DMS53 (cell line): ENCODE results near the gene OSBP2.

Experiments
- DNase-seq: peaks from one replicate; lab custom pipeline; 2025; lab: John Stamatoyannopoulos, UW

Gene OSBP2

DNA sequence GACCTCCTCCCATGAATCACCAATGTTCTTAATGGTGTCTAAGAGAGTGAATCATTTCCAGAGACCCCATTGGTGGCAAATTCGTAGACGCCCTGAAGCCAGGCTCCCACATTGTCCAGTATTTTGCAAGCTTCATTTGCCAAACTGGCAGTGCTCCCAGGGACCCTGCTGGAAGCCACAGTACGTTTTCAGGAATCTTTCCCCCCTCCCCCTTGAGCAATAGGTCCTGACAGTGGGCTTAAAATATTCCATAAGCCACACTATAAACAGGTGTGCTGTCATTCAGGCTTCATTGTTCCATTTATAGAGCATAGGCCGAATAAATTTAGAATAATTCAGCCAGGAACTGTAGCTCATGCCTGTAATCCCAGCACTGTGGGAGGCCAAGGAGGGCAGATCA is 148.6 kb downstream of the OSBP2 start:
- no peak for DNase-seq

DNA sequence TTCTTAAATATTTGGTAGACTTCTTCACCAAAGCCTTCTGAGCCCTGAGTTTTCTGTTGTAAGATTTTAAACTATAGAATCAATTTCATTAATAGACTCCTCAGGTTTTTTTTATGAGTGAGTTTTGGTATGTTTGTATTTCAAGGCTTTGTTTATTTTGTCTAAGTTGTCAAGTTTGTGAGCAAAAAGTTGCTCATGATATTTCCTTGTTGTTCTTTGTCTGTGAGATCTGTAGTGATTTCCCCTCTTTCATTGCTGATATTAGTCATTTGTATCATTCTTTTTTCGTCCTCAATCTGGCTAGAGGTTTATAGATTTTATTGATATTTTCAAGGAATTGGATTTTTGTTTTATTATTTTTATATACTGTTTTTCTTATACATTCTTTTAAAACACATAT is 152.9 kb downstream of the OSBP2 start:
- no peak for DNase-seq

DNA sequence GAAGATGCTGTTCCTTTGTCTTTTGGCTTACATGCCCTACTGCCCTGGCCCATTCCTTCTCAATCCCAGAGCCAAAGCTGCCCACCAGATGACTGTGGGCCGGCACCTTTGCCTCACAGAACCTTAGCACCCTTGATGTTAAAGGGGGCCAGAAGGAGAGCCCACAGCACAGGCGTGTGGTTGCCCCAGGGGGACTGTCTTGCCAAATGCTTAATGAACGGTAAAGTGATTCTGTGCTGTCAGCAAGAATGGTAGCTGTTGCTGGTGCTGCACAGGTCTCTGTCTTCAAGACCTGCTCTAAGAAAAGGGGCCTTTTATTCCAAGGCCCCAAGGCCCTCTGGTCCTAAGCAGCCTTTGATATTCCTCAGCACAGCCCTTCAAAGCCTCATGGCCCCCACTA is 160.6 kb downstream of the OSBP2 start:
- no peak for DNase-seq

DNA sequence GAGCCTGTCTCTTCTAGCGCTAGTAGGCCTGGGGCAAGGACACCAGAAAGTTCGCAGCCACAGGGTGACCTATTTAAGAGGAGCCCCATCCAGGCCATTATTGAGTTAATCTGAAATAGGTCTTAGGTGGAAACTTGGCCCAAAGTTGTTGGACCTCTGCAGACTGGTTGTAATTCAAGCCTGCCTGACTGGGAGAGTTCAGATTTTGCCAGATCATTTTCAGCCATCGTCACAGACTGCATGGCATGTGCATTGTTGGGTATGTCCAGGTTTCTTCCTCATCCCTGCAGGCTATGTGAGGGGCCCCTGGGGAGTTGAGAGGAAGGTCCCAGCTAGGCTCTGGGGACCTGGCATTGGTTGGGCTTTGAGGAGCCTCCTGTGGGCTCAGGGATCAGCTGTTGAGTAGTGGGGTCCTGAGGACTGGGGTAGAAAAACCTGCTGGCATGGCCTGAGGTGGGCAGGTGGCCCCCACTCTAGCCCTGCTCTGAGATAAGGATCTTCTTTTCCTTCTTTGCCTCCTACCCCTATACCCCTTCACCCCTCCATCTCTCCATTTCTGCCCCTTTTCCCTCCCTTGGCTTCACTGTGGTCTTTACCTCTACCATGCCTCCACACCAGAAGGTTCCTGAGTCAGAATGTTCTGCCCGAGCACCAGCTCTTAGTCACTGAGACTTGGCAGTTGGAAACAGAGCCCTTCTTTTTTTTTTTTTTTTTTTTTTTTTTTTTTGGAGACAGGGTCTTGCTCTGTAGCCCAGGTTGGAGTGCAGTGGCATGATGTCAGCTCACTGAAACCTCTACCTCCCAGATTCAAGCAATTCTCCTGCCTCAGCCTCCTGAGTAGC is 161.2 kb downstream of the OSBP2 start:
- DNase-seq: no peak

DNA sequence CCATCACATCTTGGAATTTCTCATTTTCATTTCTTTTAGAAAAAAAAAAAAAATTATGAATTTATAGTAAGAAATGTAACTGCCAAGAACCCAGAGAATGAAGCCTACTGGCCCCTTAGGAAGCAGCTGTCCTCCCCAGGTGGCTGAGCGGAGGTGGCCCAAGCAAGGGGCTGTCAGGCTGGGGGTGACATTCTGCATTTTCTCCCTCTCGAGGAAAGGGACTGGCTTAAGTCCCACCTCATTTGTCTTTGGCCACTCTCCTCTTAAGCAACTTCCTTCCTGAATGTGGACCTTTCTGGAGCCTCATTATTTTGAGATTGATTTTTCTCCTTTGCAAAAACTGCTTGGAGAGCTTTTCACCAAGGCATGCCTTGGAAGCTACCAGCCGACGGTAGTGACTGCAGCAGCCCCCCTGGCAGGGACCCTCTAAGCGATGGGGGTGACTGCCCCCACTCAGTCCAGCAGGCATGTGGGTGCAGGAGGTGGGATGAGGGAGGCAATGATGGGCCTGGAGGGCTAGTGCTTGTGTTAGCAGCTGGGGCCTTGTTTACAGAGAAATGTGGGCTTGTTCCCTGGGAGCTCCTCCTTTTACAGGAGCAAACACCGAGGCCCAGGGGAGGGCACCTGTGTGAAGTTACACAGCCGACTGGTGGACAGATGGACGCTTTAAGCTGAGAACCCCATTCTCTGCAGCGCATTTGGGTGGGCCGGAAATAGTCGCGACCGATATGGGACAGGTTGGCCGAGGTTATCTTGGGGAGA is 162.2 kb downstream of the OSBP2 start:
- no peak for DNase-seq

DNA sequence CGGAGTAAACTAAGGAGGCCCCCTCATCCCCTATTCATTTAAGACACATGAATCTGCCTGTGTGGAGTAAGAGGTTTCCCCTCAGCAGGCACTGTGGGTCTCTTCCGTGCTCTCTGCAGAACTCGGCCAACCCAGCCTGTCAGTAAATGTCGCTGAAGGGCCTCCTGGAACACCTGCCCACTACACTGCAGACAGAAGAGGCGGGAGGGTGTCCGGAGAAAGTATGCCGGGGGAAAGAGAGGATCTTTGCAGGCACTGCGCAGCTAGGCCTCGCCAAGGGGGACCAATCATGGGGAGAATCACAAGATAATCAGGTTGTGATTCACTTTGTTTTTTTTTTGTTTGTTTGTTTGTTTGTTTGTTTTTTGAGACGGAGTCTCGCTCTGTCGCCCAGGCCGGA is 163.1 kb downstream of the OSBP2 start:
- DNase-seq: no peak

DNA sequence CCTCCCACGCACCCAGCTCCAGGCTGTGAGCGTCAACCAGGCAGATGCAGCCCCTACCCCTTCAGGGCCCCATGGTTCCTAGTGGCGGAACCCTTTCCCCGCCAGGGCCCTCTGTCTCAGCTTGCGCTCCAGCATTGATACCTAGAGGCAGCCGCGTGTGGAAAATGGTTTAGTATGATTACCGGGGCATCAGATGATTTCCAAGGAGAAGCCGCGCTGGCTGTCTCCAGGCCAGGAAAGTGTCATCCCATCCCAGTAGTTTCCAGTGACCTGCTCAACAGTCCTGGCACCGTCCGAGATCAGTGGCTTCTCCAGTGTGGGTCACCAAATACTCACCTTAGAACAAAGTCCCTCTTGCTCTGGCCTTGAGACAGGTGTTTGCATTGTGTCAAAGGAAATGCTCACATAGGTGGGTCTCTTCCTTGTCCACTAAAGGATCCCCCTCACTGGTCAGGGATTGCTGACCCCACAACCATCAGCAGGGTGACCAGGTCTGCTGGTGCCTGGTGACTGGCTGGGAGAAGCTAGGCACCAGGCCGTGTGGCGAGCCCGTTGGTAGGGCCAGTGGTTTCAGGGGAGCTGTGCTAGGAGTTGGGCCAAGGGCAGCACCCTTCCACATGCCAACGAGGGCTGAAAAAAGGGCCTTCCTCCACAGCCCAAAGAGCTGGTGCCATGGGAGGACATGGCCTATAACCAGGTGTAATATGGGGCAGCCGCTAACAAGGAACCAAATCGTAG is 164.5 kb downstream of the OSBP2 start:
- no peak for DNase-seq

DNA sequence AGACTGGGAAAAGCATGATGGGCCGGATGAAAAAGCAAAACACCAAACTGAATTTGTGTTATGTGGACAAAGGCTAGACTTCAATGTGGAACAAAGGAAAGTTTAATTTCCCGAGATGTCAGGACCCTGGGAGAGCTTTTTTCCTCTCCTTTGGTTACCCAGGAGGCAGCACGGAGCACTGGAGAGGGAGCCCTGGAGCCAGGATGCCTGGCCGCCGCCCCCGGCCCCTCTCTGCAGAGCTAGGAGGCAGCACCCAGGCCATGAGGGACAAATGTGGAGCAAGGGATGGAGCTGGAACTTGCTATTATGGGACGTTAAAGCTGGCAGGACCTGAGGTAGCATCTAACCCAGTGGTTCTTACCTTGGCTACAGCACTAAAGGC is 165.0 kb downstream of the OSBP2 start:
- DNase-seq: no peak

DNA sequence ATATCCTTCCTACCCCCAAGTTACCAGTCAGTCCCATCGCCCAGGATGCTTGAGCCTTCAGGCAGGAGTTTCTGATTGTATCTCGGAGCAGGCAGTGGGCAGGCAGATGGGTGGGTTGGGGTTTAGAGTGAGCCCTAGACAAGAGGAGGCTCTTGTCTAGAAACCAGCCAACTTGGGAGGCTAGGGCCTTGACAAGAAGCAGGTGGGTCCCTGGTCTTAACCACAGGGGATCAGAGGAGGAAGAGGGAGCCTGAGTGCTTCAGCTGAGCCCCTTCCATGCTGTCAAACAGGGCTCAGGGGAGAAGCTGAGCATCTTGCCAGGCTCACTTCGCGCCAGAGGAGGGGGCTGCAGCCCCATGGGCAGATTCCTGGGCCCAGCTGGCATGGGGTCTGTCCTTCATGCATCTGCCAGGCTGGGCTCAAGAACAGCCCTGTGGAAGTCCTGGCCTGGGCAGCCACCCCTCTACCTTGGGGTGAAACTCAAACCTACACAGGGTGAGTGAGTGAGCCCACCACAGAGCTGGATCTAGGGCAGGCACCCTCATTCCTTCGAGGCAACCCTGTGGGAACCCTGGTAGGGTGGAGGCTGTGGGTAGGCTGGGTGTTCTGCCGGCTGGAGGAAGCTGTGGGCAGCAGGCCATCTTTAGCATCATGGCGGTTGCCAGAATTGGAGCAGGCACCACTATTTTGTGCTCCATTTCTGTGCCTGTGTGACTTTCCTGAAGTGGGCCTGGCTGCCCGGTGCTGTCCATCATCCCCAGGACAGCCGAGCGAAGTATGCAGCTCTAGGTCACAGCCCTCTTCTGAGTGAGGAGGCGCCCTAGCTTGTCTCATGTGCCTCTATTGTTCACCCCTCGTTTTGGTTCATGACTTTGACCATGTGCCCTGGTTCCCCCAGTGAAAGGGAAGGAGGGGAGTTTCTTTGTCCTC is 165.8 kb downstream of the OSBP2 start:
- no peak for DNase-seq

DNA sequence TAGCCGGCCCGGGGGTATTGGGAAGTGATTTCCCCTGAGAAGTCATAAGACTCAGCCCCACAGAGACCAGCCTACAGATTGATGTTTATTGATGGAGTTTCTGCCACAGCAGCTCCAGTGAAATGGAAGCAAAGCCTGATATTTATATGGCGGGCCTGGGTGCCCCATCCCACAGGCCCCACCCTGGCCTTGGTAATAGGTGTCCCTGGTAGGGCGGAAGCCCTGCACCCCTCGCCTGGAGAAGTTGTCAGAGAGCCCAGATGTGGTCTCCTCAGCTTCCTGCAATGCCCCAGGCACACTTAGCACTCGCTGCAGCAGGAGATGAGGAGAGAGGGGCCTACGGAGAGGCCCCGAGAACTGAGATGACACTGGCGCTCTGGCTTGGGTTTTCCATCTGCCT is 166.5 kb downstream of the OSBP2 start:
- no peak for DNase-seq

DNA sequence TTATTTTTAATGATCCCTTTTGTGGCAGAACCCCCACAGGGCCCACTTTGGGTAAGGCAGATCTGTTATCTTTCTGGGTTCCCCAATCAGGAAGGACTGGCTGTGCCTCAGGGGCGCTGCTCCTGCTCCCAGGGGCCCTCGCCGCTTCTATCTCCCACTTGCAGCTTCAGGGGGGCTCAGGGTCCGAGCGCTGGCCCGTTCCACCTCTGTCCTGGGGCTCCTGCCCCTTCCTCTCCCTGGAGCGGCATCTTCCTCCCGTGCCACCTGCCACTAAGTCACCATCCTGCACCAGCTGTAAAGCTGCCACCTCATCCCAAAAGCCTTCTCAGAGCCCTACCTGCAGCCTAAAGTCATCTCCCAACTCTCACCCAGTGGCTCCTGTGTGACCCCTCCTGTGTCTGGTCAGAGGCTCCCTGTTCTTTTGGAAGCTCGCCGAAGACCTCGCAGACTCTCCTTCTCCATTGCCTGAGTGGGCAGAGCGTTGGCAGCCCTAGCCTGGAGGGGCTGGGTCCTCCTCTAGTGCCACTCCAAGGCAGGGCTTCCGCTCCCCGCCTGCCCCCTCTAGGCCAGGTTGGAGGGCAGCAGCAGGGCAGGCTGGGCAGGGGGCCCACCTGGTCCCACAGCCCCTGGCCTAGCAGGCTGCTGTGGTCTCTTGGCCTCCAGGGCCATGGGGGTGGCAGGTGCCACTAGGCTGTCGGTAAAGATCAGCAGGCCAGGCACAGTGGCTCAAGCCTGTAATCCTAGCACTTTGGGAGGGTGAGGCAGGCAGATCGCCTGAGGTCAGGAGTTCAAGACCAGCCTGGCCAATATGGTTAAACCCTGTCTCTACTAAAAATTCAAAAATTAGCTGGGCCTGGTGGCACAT is 167.2 kb downstream of the OSBP2 start:
- no peak for DNase-seq

DNA sequence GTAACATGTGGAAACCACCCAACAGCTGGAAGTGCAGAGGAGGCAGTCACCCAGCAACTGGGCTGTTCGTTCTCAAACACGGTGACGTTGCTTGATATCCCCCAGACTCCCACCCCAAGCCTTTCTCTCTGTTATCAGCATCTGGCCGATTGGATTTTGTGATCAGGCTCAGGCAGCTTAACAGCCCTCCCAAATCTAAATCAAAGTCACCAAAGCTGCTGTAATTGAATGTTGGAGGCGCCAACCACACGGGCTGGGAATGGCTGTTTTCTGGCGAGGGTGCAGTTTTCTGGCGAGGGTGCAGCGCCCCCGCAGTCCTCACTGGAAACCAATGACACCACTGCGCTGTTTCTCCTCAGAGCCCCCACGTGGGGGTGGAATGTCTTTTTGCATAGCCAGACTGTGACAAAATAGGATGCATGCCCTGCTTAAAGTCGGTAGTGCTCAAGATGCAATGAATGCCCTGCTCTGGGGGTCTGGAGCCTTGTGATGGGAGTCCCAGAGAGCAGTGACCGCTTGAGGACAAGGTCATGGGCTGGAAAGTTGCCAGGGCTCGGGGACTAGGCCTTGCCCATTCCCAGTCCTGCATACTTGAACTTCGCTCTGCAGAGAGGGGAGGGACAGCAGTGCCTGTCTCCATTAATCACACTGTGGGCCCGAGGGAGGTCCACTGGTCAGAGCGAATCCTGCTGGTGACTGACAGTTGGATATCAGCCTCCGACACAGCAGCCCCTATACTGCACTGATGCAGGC is 168.6 kb downstream of the OSBP2 start:
- DNase-seq: no peak

DNA sequence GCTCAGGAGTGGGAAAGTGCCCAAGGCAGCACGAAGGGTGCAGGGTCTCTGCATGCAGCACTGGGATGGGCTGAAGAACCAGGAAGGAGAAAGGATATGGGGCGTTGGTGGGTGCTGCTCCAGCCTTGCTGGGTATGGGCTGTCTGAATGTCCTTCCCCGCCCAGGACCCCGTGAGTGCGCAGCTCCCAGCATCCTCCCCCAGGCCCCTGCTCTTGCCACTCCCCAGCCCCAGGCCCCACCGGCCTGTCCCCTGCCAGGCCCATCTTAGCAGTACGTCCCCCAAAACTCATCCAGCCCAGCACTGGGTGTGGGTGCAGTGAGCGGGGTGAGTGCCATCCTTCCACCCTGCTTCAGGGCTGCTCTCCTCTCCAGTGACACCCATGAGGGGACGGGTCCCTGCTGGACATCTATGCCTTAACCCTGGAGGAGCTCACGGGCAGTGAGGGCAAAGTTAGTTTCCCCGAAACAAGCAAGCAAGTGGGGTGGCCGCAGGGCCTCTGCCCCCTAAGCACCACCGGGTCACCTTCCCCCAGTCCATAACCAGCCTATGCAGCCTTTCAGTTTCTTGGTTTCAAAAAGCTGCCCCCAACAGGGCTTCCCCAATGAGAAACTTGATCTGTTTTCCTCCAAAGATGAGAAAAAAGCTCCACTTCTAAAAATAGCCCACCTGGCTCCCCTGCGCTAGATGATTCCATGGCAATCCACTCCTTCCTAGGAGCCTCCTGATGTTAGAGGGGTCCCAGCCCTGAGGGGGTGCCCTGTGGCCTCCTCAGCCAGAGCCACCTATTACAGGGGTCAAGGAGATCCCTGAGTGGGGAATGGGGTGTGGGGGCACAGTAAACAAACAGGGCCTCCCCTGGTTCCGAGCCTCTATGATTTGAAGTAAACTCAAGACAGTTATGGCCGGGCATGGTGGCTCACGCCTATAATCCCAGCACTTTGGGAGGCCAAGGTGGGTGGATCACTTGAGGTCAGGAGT is 170.1 kb downstream of the OSBP2 start:
- DNase-seq: no peak

DNA sequence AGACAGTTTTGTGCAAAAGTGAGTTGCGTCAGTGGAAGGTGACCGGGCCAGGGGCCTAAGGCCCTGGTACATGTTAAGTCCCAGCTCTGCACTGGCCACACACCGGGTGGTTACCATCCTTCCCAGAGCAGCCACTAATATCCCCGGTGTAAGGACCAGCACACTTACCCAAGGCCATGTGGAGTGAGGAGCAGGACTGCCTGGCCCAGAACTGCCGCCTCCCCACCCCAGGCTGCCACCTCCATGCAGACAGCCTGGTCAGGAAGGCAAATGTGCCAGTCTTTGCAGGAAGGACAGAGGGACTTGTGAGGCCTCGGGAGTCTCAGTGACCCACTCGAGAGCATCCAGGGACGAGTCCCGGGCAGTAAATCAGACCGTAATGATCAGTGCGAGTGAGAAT is 171.0 kb downstream of the OSBP2 start:
- no peak for DNase-seq

DNA sequence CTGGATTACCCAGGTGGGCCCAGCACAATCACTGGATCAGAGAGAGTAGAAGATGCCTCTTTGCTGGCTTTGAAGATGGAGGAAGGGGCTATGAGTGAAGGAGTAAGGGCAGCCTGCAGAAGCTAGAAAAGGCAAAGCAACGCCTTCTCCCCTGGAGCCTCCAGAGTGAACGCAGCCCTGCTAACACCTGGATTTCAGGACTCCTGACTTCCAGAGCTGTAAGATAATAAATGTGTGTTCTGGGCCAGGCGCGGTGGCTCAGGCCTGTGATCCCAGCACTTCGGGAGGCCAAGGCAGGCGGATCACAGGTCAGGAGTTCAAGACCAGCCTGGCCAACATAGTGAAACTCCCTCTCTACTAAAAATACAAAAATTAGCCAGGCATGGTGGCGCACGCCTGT is 171.5 kb downstream of the OSBP2 start:
- DNase-seq: no peak

DNA sequence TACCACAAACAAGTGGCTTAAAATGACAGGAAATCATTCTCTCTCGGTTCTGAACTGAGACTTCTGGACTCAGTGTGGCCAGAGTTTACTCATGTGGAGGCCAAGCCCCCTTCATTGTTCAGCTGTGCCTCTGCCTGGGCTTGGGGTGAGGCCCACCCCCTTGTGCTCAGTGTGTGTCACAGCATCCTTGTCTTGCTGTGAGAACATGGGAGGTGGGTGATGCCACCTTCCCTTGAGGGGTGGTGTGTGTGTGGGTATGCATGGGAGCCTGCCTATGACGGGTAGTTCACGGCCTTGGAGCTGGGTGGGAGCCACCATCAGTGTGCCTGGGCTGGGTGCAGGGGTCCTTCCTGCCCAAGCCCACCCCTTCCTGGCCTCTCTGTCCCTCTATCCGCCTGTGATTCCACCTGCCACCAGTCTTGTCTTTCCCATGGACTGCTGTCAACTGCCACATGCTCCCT is 172.2 kb downstream of the OSBP2 start:
- no peak for DNase-seq

DNA sequence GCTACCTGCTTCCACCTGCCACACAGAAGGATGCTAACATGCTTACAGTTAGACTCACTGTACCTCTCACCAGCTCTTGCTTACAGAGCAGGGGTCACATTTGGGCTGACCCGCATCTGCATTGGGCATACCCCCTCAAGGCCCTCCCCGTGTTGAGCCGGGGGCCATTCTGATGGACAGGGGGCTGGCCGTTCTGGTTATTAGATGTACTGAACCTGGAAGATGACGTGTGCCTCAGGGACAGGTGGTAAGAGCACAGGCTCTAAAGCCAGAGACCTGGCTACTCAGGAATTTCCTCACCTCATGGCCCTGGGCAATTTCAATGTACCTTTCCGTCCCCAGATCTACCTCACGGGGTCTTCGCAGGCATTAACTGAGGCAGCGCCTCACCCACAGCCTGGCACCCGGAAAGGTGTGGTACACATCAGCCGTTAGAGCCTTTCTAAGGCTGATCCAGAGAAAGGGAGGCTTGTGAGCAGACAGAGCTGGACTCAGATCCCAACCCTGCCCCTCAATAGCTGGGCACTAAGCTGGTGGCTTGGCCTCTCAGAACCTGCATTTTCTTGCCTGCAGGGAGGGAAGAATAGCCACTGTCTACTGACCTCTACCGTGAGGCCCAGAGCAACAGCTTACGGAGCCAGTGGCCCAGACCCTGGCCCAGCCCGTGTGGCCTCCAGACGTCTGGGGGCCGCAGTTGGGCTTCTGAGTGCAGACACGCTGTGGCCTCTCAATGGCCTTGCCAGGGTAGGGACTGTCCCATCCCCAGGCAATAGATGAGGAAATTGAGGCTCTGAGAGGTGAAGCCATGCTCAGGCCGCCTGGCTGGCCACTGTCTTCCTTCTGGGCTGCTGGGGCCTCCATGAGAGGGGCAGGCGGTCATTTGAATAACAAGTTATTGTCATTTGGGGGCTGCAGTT is 173.3 kb downstream of the OSBP2 start:
- DNase-seq: no peak
